Measurements from ENCODE around the gene TCTN1. TPM values are rescaled to one million over a fixed set of nuclear protein-coding genes. Genes with fewer than 3 reads are reported as not detected.
A peak's percentile ranks its signal among the peaks of the same experiment; 100 is the strongest.

TCTN1 gene
- total RNA-seq, 1 experiment from 2014 or later = 11.1 TPM

GRCh38 chr12:110639336-110640141 is 25.6 kb downstream of the TCTN1 start:
- Histone ChIP-seq H3K56ac (ENCODE audit: insufficient read length, low read depth, low read length) (no peak overlapping the region), H2AFZ (ENCODE audit: low read length) (no peak overlapping the region), H3K23ac (ENCODE audit: insufficient read length, low read depth, low read length) (no peak overlapping the region), H3K14ac (ENCODE audit: insufficient read depth, low read length) (no peak overlapping the region), H3K9me3 (ENCODE audit: control insufficient read depth, low read depth, low read length) (no peaks in the 10 kb centered on the region), H2BK5ac (ENCODE audit: insufficient read length, low read length) (no peak overlapping the region), H3T11ph (ENCODE audit: low read length) (no peak overlapping the region), H3K4ac (ENCODE audit: low read depth, low read length) (no peak overlapping the region), H2AK5ac (ENCODE audit: insufficient read length, low read length) (no peak overlapping the region), H3K79me1 (ENCODE audit: insufficient read depth, low read depth, low read length, poor library complexity, severe bottlenecking) (no peaks in the 10 kb centered on the region), H3K4me1 (ENCODE audit: insufficient read depth, low read length) (0 out of 2 replicates have a peak, but pooled peaks cover 2% of the 10 kb centered on the region), H4K8ac (replicated peaks; ENCODE audit: insufficient read length, low read depth, low read length) (no peak overlapping the region), H2BK20ac (ENCODE audit: low read depth, low read length, poor library complexity, severe bottlenecking) (no peak overlapping the region), H3K9ac (ENCODE audit: extremely low read depth, insufficient read length, low read length) (no peak overlapping the region), H4K20me1 (ENCODE audit: control insufficient read depth, insufficient read depth, insufficient read length) (no peaks in the 10 kb centered on the region), H2BK15ac (ENCODE audit: low read depth, low read length) (no peak overlapping the region), H2BK120ac (ENCODE audit: low read depth, low read length, poor library complexity, severe bottlenecking) (no peak overlapping the region), H4K91ac (ENCODE audit: insufficient read length, low read depth, low read length) (no peak overlapping the region), H3K4me2 (ENCODE audit: insufficient read depth, insufficient read length, low read length) (no peak overlapping the region), H3K18ac (ENCODE audit: insufficient read length, low read depth, low read length) (no peak overlapping the region), H3K27me3 (ENCODE audit: insufficient read depth, low read length) (no peaks in the 10 kb centered on the region), H3K23me2 (ENCODE audit: insufficient read length, low read depth, low read length, poor library complexity, severe bottlenecking) (no peaks in the 10 kb centered on the region), H3K79me2 (ENCODE audit: insufficient read depth, low read length) (no peaks in the 10 kb centered on the region), H3K27ac (ENCODE audit: insufficient read length, low read depth, low read length) (no peak overlapping the region), H2BK12ac (ENCODE audit: insufficient read length, low read depth, low read length) (no peak overlapping the region), H4K5ac (ENCODE audit: insufficient read length, low read depth, low read length) (no peak overlapping the region)
- H3K4me1 Mint-ChIP-seq = peaks cover 11 to 18% of the 10 kb centered on the region in 2 experiments
- no peaks in the 10 kb centered on the region; a peak in 1 of 7 replicates for H3K36me3 Mint-ChIP-seq (ENCODE audit: insufficient read depth in 1 of 3, low read depth in 3 of 3)
- peak; percentile 5 for DNase-seq
- H3K4me3 Mint-ChIP-seq = no peak overlapping the region
- H3K9me3 Mint-ChIP-seq = no peaks in the 10 kb centered on the region
- no peak for TF ChIP-seq CTCF (conservative IDR thresholded peaks at IDR 0.05)
- no peak overlapping the region for H3K27ac Mint-ChIP-seq
- WGBS (ENCODE audit: extremely low coverage, insufficient read length, low lambda C conversion rate) = no CpG with 5 or more reads among the region's 7 CpGs
- no peaks in the 10 kb centered on the region; the same call in 1 of the 2 replicates for H3K27me3 Mint-ChIP-seq (ENCODE audit: low read depth)

Measured in H9 (cell line).